Mucosa of stomach (tissue), 1 donor: ENCODE measurements around the gene SYNJ2.
"Not testable (repeated sequence)": the region's sequence is repeated elsewhere in the genome, so short reads cannot be mapped to it uniquely, and the experiment has no call there.

Source experiments
- H3K27me3 ChIP-seq: one replicate; pipeline ENCODE4 v1.7.0; 2013; ENCODE audit warnings: mild to moderate bottlenecking, low read length; ENCODE audit not compliant: control insufficient read depth, insufficient read depth
- H3K36me3 ChIP-seq: one replicate; pipeline ENCODE4 v1.7.0; 2013; ENCODE audit warnings: low read length; ENCODE audit not compliant: control insufficient read depth, insufficient read depth
- H3K4me1 ChIP-seq: one replicate; pipeline ENCODE4 v1.7.0; 2013; ENCODE audit warnings: mild to moderate bottlenecking, low read length; ENCODE audit not compliant: control insufficient read depth, insufficient read depth
- H3K4me3 ChIP-seq: one replicate; pipeline ENCODE4 v1.7.0; 2013; ENCODE audit warnings: low read length
- H3K9ac ChIP-seq: one replicate; pipeline ENCODE4 v1.7.0; 2013; ENCODE audit warnings: mild to moderate bottlenecking, low read length, moderate library complexity
- H3K9me3 ChIP-seq: one replicate; pipeline ENCODE4 v1.7.0; 2013; ENCODE audit warnings: mild to moderate bottlenecking, low read length, moderate library complexity; ENCODE audit not compliant: control insufficient read depth
- donor health status: Pancreatic carcinoma.

SYNJ2 gene

DNA sequence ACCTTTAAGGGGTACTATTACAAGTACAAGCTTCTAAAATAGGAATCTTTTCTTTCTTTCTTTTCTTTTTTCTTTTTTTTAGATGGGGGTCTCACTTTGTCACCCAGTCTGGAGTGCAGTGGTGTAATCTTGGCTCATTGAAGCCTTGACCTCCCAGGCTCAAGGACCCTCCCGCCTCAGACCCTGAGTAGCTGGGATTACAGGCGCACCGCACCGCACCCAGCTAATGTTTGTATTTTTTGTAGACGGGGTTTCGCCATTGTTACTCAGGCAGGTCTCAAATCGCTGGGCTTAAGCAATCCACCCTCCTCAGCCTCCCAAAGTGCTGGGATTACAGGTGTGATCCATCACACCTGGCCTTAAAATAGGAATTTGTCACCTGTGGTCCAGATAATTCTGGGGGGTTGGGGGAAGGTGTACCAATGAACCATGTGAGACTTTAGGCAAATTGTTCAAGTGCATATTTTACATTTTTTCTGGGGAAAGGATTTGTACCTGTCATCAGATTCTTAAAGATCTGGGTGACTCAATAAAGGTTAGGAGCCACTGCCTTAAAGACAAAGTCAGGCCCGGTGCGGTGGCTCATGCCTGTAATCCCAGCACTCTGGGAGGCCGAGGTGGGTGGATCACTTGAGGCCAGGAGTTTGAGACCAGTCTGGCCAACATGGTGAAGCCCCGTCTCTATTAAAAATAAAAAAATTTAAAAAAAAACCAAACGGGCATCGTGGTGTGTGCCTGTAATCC lies 19.7 kb upstream of the SYNJ2 start:
- H3K4me1 ChIP-seq, result peaks cover 7% of the 10 kb centered on the region
- H3K9ac ChIP-seq, result no peak overlapping the region
- H3K36me3 ChIP-seq, result no peaks in the 10 kb centered on the region
- no peaks in the 10 kb centered on the region for H3K9me3 ChIP-seq
- no peak overlapping the region for H3K4me3 ChIP-seq
- H3K27me3 ChIP-seq, result no peaks in the 10 kb centered on the region

DNA sequence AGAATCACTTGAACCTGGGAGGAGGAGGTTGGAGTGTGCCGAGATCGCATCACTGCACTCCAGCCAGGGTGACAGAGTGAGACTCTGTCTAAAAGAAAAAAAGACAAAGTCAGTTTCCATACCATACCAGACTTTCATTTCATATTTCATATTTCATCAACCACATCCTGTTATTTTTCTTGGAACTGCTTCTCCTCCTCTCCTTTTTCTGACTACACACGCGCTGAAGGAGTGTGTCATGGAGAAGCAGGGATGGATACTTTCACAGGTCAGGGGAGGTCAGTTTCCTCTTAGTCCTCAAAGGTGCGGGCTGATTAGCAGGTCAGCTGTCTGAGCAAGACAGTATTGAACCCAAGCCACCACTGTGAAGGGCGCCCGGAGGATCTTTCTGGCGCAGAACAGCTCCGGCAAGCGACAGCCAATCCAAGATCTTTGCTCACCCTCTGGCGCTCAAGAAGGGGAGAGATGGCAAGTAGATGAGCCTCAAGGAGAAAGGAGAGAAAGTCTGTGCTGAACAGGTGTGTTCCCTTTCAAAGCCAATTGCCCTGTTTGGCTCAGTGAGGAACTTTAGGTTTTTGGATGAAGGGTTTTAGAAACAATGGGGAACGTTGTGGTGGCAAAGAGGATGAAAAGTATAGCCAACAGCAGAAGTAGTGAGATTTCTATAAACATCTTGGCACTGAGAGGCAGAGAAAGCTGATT lies 18.9 kb upstream of the SYNJ2 start:
- Histone ChIP-seq H3K4me1 (peaks cover 15% of the 10 kb centered on the region), H3K4me3 (no peak overlapping the region), H3K9me3 (no peaks in the 10 kb centered on the region), H3K36me3 (no peaks in the 10 kb centered on the region), H3K27me3 (no peaks in the 10 kb centered on the region), H3K9ac (no peak overlapping the region)

- peaks cover 15% of the 10 kb centered on the region for H3K4me1 ChIP-seq
- no peaks in the 10 kb centered on the region for H3K27me3 ChIP-seq
- H3K36me3 ChIP-seq, result no peaks in the 10 kb centered on the region
Measured at GRCh38 chr6:157964100-157964499, 17.6 kb upstream of the SYNJ2 start.

DNA sequence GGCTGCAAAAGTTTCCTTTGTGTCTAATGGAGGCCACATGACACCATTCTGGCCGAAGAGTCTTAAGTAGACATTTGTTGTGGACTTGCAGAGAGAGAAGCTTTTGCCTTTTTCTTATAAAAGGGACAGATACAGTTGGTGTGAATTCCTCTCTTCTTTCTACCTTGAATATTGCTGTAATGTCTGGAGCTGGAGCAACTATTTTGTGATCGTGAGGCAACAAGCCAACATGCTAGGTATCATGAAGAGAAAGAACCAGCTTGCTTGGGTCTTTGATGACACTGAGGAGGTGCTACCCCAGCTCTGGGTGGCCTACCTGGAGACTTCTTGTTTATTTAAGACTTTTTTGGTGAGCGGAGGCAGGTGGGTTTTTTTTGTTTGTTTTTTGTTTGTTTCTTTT lies 16.3 kb upstream of the SYNJ2 start:
- H3K4me3 ChIP-seq, result no peak overlapping the region
- no peak overlapping the region for H3K9ac ChIP-seq
- H3K36me3 ChIP-seq, result no peaks in the 10 kb centered on the region
- H3K4me1 ChIP-seq, result peaks cover 15% of the 10 kb centered on the region
- no peaks in the 10 kb centered on the region for H3K27me3 ChIP-seq
- no peaks in the 10 kb centered on the region for H3K9me3 ChIP-seq

More at GRCh38 chr6:157964100-157964499, 17.6 kb upstream of the SYNJ2 start:
- no peaks in the 10 kb centered on the region for H3K9me3 ChIP-seq
- H3K4me3 ChIP-seq, result no peak overlapping the region
- H3K9ac ChIP-seq, result no peak overlapping the region

DNA sequence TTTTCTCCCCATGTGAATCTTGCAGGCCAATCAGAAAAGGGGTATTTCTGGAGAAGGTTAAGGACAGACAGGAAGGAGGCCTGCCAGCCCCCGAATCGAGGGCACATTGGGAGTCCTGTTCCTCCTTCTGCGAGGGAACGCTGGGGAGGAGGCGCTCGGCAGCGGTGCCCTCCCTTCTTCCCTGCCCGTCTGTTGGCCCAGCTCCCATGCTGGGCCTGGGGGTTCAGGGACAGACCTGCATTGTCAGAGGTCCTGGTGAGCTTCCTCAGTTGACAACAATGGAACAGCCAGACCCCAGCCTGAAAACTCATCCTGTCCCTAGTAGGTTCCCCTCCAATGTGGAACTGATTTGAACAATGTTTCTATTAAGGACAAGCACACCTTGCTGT lies 15.1 kb upstream of the SYNJ2 start:
- no peaks in the 10 kb centered on the region for H3K9me3 ChIP-seq
- no peak overlapping the region for H3K4me3 ChIP-seq
- H3K4me1 ChIP-seq, result peaks cover 15% of the 10 kb centered on the region
- H3K36me3 ChIP-seq, result no peaks in the 10 kb centered on the region
- H3K27me3 ChIP-seq, result no peaks in the 10 kb centered on the region
- peak overlapping the region; percentile 40 for H3K9ac ChIP-seq

DNA sequence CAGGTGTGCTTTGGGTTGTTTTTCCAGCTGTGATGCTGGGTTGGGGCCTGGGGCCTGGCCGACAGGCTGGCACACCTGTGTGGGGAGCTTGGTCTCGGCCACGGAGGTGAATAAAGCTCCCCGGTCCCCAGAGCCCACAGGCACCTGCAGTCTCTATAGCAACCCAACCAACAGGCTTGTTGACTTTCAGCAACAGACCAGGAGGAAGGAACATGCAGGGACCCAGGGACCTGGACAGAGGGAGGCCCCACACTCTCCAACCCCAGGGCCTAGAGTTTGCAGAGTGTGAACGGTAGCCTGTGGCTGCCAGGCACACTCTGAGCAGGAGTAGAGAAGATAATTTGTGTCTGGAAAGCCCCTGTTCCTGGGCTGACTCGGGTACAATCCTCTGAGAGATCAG lies 14.6 kb upstream of the SYNJ2 start:
- Histone ChIP-seq H3K27me3 (no peaks in the 10 kb centered on the region), H3K9ac (peak overlapping the region; percentile 40), H3K9me3 (no peaks in the 10 kb centered on the region), H3K4me1 (peaks cover 15% of the 10 kb centered on the region), H3K36me3 (no peaks in the 10 kb centered on the region), H3K4me3 (no peak overlapping the region)

DNA sequence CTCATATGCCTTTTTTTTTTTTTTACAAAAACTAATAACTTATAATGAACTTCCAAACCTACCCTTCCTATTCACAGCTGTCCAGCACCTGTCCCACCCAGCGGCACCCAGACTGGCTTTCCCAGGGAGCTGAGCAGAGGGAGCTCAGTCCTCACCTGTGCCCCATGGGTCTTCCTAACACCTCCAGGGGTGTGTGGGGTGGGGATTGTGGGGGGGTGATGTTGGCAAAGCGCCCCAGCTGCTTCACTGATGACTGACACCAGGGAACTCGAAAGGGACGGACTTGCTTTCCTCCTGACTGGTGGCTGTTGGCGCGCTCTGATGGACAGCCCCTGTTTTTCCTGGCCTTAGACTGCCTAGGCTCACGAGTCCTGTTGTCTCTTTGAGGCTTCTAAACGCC lies 14.2 kb upstream of the SYNJ2 start:
- Histone ChIP-seq H3K4me3 (no peak overlapping the region), H3K27me3 (no peaks in the 10 kb centered on the region), H3K9me3 (no peaks in the 10 kb centered on the region), H3K4me1 (peaks cover 15% of the 10 kb centered on the region), H3K9ac (no peak overlapping the region), H3K36me3 (no peaks in the 10 kb centered on the region)

DNA sequence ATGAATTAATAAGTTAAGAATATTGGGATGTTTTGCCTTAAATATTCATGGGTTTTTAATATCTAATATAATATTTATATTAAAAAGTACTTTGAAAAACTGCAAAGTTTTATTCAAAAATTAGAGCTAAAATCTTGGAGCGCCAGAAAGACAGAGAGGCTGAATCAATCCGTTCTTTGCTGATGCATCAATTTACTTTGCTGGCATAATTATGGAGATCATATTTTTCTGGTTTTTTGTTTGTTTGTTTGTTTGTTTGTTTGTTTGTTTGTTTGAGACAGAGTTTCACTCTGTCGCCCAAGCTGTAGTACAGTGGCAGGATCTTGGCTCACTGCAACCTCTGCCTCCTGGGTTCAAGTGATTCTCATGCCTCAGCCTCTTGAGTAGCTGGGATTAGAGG lies 9.5 kb upstream of the SYNJ2 start:
- peaks cover 13% of the 10 kb centered on the region for H3K4me1 ChIP-seq
- not testable (repeated sequence) for H3K36me3 ChIP-seq, H3K27me3 ChIP-seq, H3K9me3 ChIP-seq, H3K9ac ChIP-seq, H3K4me3 ChIP-seq

DNA sequence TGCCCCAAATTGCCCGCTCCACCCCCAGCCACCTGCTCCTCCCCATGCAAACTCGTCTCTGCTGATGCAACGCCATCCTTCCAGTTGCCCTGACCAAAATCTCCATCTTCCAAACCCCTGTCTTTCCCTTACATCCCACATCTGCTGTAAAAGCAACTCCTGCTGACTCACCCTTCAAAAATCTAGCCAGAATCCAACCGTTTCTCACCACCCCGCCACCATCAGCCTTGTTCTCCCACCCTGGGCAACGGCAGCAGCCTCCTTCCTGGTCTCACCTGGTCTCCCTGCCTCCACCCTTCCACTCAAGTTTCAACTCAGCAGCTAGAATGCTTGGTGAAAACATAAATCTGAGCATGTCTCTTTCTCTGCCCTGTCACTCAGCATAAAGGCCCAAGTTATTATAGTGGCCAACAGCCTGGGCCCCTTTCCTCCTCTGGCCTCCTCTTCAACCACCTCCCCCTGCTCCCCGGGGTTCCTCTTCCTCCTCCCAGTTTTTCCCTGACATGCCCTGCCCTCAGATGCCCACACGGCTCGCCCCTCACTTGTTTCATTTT lies 7.2 kb upstream of the SYNJ2 start:
- Histone ChIP-seq H3K4me1 (peaks cover 7% of the 10 kb centered on the region), H3K9ac (no peak overlapping the region), H3K27me3 (no peaks in the 10 kb centered on the region), H3K36me3 (no peaks in the 10 kb centered on the region), H3K9me3 (no peaks in the 10 kb centered on the region), H3K4me3 (no peak overlapping the region)

GRCh38 chr6:157974967-157975366 lies 6.7 kb upstream of the SYNJ2 start:
- peaks cover 7% of the 10 kb centered on the region for H3K4me1 ChIP-seq
- no peak overlapping the region for H3K9ac ChIP-seq
- no peak overlapping the region for H3K4me3 ChIP-seq
- H3K9me3 ChIP-seq, result no peaks in the 10 kb centered on the region
- H3K36me3 ChIP-seq, result no peaks in the 10 kb centered on the region
- H3K27me3 ChIP-seq, result no peaks in the 10 kb centered on the region

- Histone ChIP-seq H3K4me3 (no peak overlapping the region), H3K4me1 (peaks cover 7% of the 10 kb centered on the region)
Measured at GRCh38 chr6:157975456-157975855, 6.2 kb upstream of the SYNJ2 start.

DNA sequence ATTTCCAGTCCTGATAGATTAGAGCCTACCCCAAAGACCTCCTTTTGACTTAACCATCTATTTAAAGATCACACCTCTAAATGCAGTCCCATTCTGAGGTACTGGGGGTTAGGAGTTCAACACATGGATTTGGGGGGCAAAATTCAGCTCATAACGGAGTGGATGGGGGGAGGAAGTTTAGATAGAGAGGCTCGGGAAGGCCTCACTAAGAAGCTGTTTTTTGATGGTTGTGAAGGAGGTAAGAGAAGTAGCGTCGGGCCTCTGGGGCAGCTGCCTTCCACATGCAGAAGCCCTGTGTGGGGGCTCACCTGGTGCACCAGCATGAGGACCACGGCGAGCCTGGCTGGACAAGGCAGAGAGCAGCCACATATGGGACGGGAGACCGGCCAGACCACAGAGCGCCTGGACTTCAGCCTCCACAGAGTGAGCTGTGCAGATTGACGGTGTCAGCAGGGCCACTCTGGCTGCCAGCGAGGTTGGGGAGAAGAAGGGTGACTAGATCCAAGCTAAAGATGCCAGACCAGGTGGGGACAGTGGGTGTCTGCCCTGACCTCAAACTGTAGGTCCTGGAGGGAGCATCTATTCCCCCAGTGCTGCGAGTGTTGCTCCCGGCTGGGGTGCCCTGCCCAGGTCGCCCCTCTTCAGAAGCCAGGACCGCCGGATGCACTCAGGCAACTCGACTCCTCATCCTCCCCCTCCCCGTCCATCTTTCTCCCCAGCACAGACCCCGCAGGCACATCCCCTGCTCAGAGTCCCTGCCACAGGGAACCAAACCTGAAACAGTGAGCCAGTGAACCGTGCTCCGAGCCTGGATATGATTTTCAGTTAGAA lies 5.1 kb upstream of the SYNJ2 start:
- H3K4me3 ChIP-seq, result no peak overlapping the region
- no peaks in the 10 kb centered on the region for H3K36me3 ChIP-seq
- peaks cover 7% of the 10 kb centered on the region for H3K4me1 ChIP-seq
- no peak overlapping the region for H3K9ac ChIP-seq
- H3K27me3 ChIP-seq, result no peaks in the 10 kb centered on the region
- H3K9me3 ChIP-seq, result no peaks in the 10 kb centered on the region

More at GRCh38 chr6:157975456-157975855, 6.2 kb upstream of the SYNJ2 start:
- no peaks in the 10 kb centered on the region for H3K27me3 ChIP-seq
- H3K9me3 ChIP-seq, result no peaks in the 10 kb centered on the region
- no peak overlapping the region for H3K9ac ChIP-seq
- no peaks in the 10 kb centered on the region for H3K36me3 ChIP-seq
